ENCODE data around the gene LHX1. TPM values are rescaled to one million over a fixed set of nuclear protein-coding genes. Genes with fewer than 3 reads are reported as not detected.

The LHX1 gene
- total RNA-seq, 1 donor: not detected

DNA sequence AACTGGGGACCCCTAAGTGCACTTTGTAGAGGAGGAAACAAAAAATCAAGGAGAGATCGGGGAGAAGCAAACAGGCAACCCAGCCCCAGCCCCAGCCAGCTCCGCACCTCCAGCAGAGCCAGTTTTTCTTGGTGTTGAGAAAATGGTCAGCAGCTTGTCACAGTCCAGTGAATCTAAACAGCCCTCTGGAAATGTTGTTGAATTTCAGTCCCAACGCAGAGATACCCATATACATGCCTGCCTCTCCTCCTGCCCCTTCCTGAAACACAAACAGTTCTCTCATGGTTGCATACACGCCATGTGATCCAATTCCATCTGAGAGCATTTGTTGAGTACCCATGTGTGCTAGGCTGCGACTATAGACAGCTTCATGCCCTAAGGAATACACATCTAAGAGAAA, 42.4 kb upstream of the LHX1 start:
- Histone ChIP-seq H3K36me3 (ENCODE audit: insufficient read depth, low read length) (no peaks in the 10 kb centered on the region), H3K27ac (ENCODE audit: low read depth, low read length) (no peak overlapping the region), H3K4me2 (ENCODE audit: insufficient read depth, low read length) (no peak overlapping the region), H3K4me3 (ENCODE audit: insufficient read depth, low read length) (no peak overlapping the region), H3K79me2 (ENCODE audit: insufficient read depth, low read length) (no peaks in the 10 kb centered on the region), H2AFZ (ENCODE audit: low read length) (no peak overlapping the region), H3K27me3 (ENCODE audit: insufficient read depth, low read length) (peaks cover 4% of the 10 kb centered on the region), H4K20me1 (ENCODE audit: insufficient read depth, low read length) (no peaks in the 10 kb centered on the region), H3K4me1 (ENCODE audit: insufficient read depth, low read length) (no peaks in the 10 kb centered on the region), H3K9me3 (ENCODE audit: low read depth, low read length) (no peaks in the 10 kb centered on the region)
- TF ChIP-seq CTCF (IDR thresholded peaks at IDR 0.05; ENCODE audit: extremely low read depth, low read depth, low read length): no peak
- no peak for DNase-seq (ENCODE audit: insufficient read length, low spot score, missing footprints)

- H4K20me1 ChIP-seq (ENCODE audit: insufficient read depth, low read length): no peaks in the 10 kb centered on the region
- TF ChIP-seq CTCF (IDR thresholded peaks at IDR 0.05; ENCODE audit: extremely low read depth, low read depth, low read length): no peak
- no peaks in the 10 kb centered on the region for H3K27me3 ChIP-seq (ENCODE audit: insufficient read depth, low read length)
- no peak overlapping the region for H3K4me3 ChIP-seq (ENCODE audit: insufficient read depth, low read length)
- no peak overlapping the region for H3K27ac ChIP-seq (ENCODE audit: low read depth, low read length)
- no peaks in the 10 kb centered on the region for H3K79me2 ChIP-seq (ENCODE audit: insufficient read depth, low read length)
- H3K36me3 ChIP-seq (ENCODE audit: insufficient read depth, low read length): no peaks in the 10 kb centered on the region
- no peaks in the 10 kb centered on the region for H3K9me3 ChIP-seq (ENCODE audit: low read depth, low read length)
- DNase-seq (ENCODE audit: insufficient read length, low spot score, missing footprints): no peak
- H2AFZ ChIP-seq (ENCODE audit: low read length): no peak overlapping the region
- H3K4me1 ChIP-seq (ENCODE audit: insufficient read depth, low read length): no peaks in the 10 kb centered on the region
- no peak overlapping the region for H3K4me2 ChIP-seq (ENCODE audit: insufficient read depth, low read length)
Measured at GRCh38 chr17:36899250-36900159, 37.8 kb upstream of the LHX1 start.

- H3K27ac ChIP-seq (ENCODE audit: low read depth, low read length): no peak overlapping the region
- no peaks in the 10 kb centered on the region for H3K79me2 ChIP-seq (ENCODE audit: insufficient read depth, low read length)
- TF ChIP-seq CTCF (IDR thresholded peaks at IDR 0.05; ENCODE audit: extremely low read depth, low read depth, low read length): no peak
- DNase-seq (ENCODE audit: insufficient read length, low spot score, missing footprints): no peak
- H4K20me1 ChIP-seq (ENCODE audit: insufficient read depth, low read length): no peaks in the 10 kb centered on the region
- H3K4me3 ChIP-seq (ENCODE audit: insufficient read depth, low read length): no peak overlapping the region
- H3K4me2 ChIP-seq (ENCODE audit: insufficient read depth, low read length): no peak overlapping the region
- no peak overlapping the region for H2AFZ ChIP-seq (ENCODE audit: low read length)
- no peaks in the 10 kb centered on the region for H3K27me3 ChIP-seq (ENCODE audit: insufficient read depth, low read length)
- no peaks in the 10 kb centered on the region for H3K36me3 ChIP-seq (ENCODE audit: insufficient read depth, low read length)
- H3K9me3 ChIP-seq (ENCODE audit: low read depth, low read length): no peaks in the 10 kb centered on the region
- no peaks in the 10 kb centered on the region for H3K4me1 ChIP-seq (ENCODE audit: insufficient read depth, low read length)
Measured at GRCh38 chr17:36900160-36900512, 37.1 kb upstream of the LHX1 start.

DNA sequence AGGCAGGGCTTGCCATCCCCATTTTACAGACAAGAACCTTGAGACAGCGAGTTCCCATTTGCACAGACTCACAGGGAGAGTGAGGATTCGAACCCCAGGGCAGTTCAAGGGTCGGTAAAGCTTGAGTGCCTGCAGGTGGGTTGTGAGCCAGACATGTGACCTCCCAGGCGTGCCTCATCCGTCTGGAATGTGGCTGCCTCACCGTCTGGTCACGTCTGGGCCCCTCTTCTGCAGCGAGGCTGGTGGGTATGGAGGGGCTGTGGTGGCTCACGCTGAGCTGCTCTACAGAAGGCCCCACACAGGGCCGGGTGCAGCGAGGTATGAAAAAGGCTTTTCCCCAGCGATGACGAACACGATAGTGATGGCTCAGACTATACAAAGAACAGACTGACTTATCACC, 35.8 kb upstream of the LHX1 start:
- no peak overlapping the region for H2AFZ ChIP-seq (ENCODE audit: low read length)
- no peaks in the 10 kb centered on the region for H3K79me2 ChIP-seq (ENCODE audit: insufficient read depth, low read length)
- no peaks in the 10 kb centered on the region for H3K36me3 ChIP-seq (ENCODE audit: insufficient read depth, low read length)
- no peaks in the 10 kb centered on the region for H3K9me3 ChIP-seq (ENCODE audit: low read depth, low read length)
- H3K4me2 ChIP-seq (ENCODE audit: insufficient read depth, low read length): no peak overlapping the region
- peaks cover 2% of the 10 kb centered on the region for H3K27me3 ChIP-seq (ENCODE audit: insufficient read depth, low read length)
- H3K4me1 ChIP-seq (ENCODE audit: insufficient read depth, low read length): no peaks in the 10 kb centered on the region
- H3K4me3 ChIP-seq (ENCODE audit: insufficient read depth, low read length): no peak overlapping the region
- H4K20me1 ChIP-seq (ENCODE audit: insufficient read depth, low read length): no peaks in the 10 kb centered on the region
- no peak overlapping the region for H3K27ac ChIP-seq (ENCODE audit: low read depth, low read length)
- DNase-seq (ENCODE audit: insufficient read length, low spot score, missing footprints): no peak
- no peak for TF ChIP-seq CTCF (IDR thresholded peaks at IDR 0.05; ENCODE audit: extremely low read depth, low read depth, low read length)

Measured in osteoblast (primary cell).